ENCODE measurements around the gene NPTN.
"Not testable (repeated sequence)": the region's sequence is repeated elsewhere in the genome, so short reads cannot be mapped to it uniquely, and the experiment has no call there.

Gene NPTN

GRCh38 chr15:73572296-73572695 is 60.9 kb downstream of the NPTN start:
- no peak for DNase-seq (ENCODE audit: low read depth in 2 of 2)

DNA sequence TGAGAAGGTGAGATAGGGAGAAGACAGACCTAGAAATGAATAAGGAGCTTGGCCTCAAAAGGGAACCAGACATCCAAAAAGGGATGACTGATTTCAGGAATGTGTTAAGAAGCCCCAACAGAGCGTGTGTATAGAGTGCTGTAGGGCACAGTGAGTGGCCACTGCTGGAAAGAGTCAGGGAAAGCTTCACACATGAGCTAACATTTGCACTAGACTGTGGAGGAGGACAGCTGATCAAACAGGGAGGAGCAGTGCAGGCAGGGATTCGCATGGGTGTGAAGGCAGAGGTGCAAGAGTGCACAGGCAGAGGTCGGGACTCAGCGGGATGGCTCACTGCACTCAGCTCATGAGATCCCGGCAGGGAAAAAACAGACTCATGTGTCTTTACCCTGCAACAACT is 61.8 kb downstream of the NPTN start:
- DNase-seq (ENCODE audit: low read depth in 2 of 2): no peak

- DNase-seq (ENCODE audit: low read depth in 2 of 2): no peak
These were observed 62.7 kb downstream of the NPTN start for GRCh38 chr15:73570355-73571032.

GRCh38 chr15:73569361-73569760 is 63.8 kb downstream of the NPTN start:
- DNase-seq (ENCODE audit: low read depth in 2 of 2): no peak

- no peak for DNase-seq (ENCODE audit: low read depth in 2 of 2)
These were observed 64.5 kb downstream of the NPTN start for GRCh38 chr15:73568564-73569280.

- no peak for DNase-seq (ENCODE audit: low read depth in 2 of 2)
These were observed 66.2 kb downstream of the NPTN start for GRCh38 chr15:73567020-73567419.

DNA sequence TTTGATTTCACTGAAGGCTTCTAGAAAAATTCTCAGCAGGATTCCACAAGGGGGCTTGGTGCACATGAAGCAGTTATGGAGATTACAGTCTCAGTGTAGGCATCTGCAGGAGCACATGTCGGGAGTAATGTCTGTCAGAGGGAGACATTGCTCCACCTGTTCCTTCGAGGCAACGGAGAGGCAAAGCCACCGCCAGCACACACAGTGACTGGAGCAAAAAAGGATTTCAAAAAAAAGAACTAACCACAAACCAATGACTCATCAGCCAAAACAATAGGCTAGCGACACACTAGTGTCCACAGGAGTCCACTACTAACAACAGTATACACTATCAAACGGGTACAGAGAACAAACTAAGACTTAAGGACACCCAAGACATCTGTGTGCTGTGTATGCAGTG is 68.9 kb downstream of the NPTN start:
- no peak for DNase-seq (ENCODE audit: low read depth in 2 of 2)

DNA sequence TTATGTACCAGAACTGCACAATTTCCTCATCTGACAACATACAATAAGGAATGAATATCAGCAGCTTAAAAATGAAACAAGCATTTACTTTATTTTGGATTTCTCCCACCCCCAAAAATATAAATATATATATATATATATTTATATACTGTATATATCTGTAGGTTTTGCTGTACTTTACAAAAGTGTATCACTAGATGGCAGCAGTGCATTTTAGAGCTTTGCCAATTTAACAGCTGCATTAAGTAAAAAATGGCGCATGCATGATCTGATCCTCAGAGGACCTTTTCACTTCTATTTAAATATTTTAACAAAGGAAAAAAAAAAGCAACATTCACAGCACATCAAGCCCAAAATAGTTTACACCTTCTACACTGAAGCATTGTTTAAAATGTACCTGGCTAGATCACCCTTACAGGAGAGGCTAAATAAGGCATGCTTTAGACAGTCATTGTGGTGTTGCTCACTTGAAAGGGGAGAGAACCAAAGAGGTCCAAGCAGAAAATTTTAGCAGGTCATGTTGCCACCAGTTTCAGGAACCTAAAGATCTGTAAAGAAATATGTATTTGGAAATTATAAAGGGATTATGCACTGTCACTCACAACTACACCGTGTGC is 72.6 kb downstream of the NPTN start:
- DNase-seq (ENCODE audit: low read depth in 2 of 2): no peak

GRCh38 chr15:73558529-73558928 is 74.7 kb downstream of the NPTN start:
- no peak for DNase-seq (ENCODE audit: low read depth in 2 of 2)

DNA sequence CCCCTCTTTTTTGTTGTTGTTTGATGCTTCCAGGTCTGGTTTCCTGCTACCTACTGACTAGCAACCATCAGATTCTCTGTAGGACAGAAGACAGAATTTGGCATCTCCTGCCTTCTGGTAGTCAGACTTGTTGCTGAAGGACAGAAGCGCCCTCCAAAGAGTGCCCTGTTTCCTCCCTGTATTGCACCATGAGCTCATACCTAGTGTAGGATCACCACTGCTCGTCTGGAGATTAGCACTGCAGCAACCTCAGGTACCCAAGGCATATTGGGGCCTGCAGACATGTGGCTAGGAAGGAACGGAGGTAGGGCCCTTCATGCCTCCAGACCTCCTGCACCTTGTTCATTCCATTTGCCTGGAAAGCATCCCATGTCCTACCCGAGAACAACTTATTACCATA is 78.1 kb downstream of the NPTN start:
- DNase-seq (ENCODE audit: low read depth in 2 of 2): no peak

- DNase-seq (ENCODE audit: low read depth in 2 of 2): no peak
These were observed 83.0 kb downstream of the NPTN start for GRCh38 chr15:73550190-73550589.

DNA sequence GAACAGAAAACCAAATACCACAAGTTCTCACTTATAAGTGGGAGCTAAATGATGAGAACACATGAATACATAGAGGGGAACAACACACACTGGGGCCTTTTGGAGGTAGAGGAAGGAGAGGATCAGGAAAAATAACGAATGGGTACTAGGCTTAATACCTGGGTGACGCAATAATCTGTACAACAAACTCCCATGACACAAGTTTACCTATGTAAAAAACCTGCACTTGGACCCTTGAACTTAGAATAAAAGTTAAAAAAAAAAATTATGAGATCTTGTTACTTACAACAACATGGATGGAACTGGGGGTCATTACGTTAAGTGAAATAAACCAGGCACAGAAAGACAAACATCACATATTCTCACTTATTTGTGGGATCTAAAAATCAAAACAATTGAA is 84.3 kb downstream of the NPTN start:
- not testable (repeated sequence) for DNase-seq (ENCODE audit: low read depth in 2 of 2)

GRCh38 chr15:73541479-73541878 is 91.7 kb downstream of the NPTN start:
- DNase-seq (ENCODE audit: low read depth in 2 of 2): no peak

- no peak for DNase-seq (ENCODE audit: low read depth in 2 of 2)
These were observed 93.0 kb downstream of the NPTN start for GRCh38 chr15:73540161-73540560.

GRCh38 chr15:73539212-73540128 is 93.7 kb downstream of the NPTN start:
- no peak for DNase-seq (ENCODE audit: low read depth in 2 of 2)

DNA sequence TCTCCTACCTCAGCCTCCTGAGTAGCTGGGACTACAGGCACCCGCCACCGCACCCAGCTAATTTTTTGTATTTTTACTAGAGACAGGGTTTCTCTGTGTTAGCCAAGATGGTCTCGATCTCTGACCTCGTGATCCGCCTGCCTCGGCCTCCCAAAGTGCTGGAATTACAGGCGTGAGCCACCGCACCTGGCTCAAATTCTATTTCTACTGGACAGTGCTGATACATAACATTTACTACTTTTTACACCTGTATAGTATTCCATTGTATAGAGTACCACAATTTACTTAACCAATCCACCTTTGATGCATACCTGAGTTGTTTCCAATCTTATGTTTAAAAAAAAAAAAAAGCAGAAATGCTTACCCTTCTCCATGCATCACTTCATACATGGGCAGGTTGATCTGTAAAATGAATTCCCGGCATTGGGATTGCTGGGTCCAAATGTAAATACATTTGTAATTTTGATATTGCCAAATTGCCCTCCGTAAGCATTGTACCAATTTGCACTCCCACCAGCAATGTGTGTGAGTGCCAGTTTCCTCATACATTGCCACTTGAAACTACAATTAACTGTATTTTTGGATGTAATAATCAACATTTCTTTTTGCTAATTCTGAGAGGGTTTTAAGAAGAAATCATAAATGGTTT is 94.5 kb downstream of the NPTN start:
- DNase-seq (ENCODE audit: low read depth in 2 of 2): no peak

- no peak for DNase-seq (ENCODE audit: low read depth in 2 of 2)
These were observed 95.1 kb downstream of the NPTN start for GRCh38 chr15:73538123-73538522.

GRCh38 chr15:73530649-73531048 is 102.5 kb downstream of the NPTN start:
- DNase-seq (ENCODE audit: low read depth in 2 of 2): no peak

DNA sequence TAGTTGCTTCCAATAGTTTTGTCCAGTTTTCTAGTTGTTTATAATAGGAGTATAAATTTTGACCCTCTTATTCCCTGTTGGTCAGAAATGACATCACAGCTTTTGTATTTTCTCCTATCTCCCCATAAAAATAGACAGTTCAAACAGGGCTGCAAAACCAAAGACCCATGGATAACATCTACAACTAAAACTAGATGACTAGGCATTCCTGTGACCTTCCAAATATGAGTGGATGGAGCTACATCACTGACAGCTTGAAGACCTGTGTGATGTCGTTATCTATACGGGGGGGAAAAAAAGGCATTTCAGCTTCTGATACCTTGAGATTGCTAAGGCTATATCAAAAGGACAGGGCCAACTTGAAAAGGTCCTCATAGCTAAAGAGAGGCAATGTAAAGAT is 105.6 kb downstream of the NPTN start:
- no peak for DNase-seq (ENCODE audit: low read depth in 2 of 2)

DNA sequence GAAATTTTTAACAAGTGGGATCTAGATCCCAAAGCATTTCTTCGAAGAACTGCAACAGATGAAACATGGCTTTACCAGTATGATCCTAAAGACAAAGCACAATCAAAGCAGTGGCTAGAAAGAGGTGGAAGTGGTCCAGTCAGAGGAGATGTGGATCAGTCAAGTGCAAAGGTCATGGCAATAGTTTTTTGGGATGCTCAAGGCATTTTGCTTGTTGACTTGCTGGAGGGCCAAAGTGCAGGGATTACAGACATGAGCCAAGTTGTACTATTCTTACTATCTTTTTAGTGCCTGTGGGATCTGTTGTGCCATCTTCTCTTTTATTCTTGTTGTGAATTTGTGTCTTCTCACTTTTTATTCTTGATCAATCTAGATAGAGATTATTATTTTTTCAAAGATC is 108.3 kb downstream of the NPTN start:
- no peak for DNase-seq (ENCODE audit: low read depth in 2 of 2)

- DNase-seq (ENCODE audit: low read depth in 2 of 2): no peak
These were observed 111.2 kb downstream of the NPTN start for GRCh38 chr15:73522011-73522410.
